Testis (tissue), 2 donors: ENCODE measurements around the gene ZDHHC24.

Experiments used
- POLR2A ChIP-seq: fragments of 450-650 bp; IDR thresholded peaks from one replicate; pipeline ENCODE4 v1.6.1; 2017; ENCODE audit warnings: antibody characterized with exemption, mild to moderate bottlenecking, moderate library complexity
- TF ChIP-seq, protein P1 (sequence below), 3 experiments: fragments of 450-650 bp in 2 of 3; fragments of 200-600 bp in 1 of 3; sonication (generic) in 1 of 3; IDR thresholded peaks; one replicate each; pipeline ENCODE4 v1.5.1; 2016 to 2019; ENCODE audit warnings: antibody characterized with exemption in 3 of 3, mild to moderate bottlenecking in 2 of 3, moderate library complexity in 1 of 3

- no peak for TF ChIP-seq POLR2A
- TF ChIP-seq, protein P1, sequence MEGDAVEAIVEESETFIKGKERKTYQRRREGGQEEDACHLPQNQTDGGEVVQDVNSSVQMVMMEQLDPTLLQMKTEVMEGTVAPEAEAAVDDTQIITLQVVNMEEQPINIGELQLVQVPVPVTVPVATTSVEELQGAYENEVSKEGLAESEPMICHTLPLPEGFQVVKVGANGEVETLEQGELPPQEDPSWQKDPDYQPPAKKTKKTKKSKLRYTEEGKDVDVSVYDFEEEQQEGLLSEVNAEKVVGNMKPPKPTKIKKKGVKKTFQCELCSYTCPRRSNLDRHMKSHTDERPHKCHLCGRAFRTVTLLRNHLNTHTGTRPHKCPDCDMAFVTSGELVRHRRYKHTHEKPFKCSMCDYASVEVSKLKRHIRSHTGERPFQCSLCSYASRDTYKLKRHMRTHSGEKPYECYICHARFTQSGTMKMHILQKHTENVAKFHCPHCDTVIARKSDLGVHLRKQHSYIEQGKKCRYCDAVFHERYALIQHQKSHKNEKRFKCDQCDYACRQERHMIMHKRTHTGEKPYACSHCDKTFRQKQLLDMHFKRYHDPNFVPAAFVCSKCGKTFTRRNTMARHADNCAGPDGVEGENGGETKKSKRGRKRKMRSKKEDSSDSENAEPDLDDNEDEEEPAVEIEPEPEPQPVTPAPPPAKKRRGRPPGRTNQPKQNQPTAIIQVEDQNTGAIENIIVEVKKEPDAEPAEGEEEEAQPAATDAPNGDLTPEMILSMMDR (IDR thresholded peaks at IDR 0.05) = no peak
These were observed 69.0 kb downstream of the ZDHHC24 start for GRCh38 chr11:66476841-66477251.
